Activated CD8-positive, alpha-beta memory T cell treated with anti-CD3 and anti-CD28 coated beads, Interleukin-2, amount 50 U/mL, for 48 hours (primary cell): ENCODE measurements around the gene STAT5B.
"Not testable (repeated sequence)": the region's sequence is repeated elsewhere in the genome, so short reads cannot be mapped to it uniquely, and the experiment has no call there.

ENCODE experiments used
- DNase-seq: peaks from one replicate; pipeline ENCODE4 v3.0.0-alpha.2; 2020

Gene STAT5B

GRCh38 chr17:42227849-42228700 is 48.1 kb downstream of the STAT5B start:
- DNase-seq = no peak

- DNase-seq = no peak
These were observed 50.5 kb downstream of the STAT5B start for GRCh38 chr17:42225646-42226045.

GRCh38 chr17:42224651-42225050 is 51.5 kb downstream of the STAT5B start:
- DNase-seq = no peak

GRCh38 chr17:42221886-42222745 is 54.1 kb downstream of the STAT5B start:
- peak; percentile 67 for DNase-seq

GRCh38 chr17:42219280-42219679 is 56.9 kb downstream of the STAT5B start:
- DNase-seq = not testable (repeated sequence)

- DNase-seq = no peak
These were observed 62.0 kb downstream of the STAT5B start for GRCh38 chr17:42214156-42214555.

GRCh38 chr17:42212382-42212781 is 63.8 kb downstream of the STAT5B start:
- DNase-seq = no peak

- DNase-seq = not testable (repeated sequence)
These were observed 64.3 kb downstream of the STAT5B start for GRCh38 chr17:42211921-42212341.

- DNase-seq = no peak
These were observed 66.1 kb downstream of the STAT5B start for GRCh38 chr17:42210046-42210445.

GRCh38 chr17:42206153-42206612 is 70.0 kb downstream of the STAT5B start:
- not testable (repeated sequence) for DNase-seq

GRCh38 chr17:42203354-42203753 is 72.8 kb downstream of the STAT5B start:
- DNase-seq = no peak

GRCh38 chr17:42202696-42203095 is 73.5 kb downstream of the STAT5B start:
- no peak for DNase-seq

- DNase-seq = no peak
These were observed 74.0 kb downstream of the STAT5B start for GRCh38 chr17:42202159-42202558.

GRCh38 chr17:42201458-42201772 is 74.8 kb downstream of the STAT5B start:
- no peak for DNase-seq

- DNase-seq = no peak
These were observed 75.3 kb downstream of the STAT5B start for GRCh38 chr17:42200706-42201457.

- DNase-seq = no peak
These were observed 76.7 kb downstream of the STAT5B start for GRCh38 chr17:42199416-42200011.

GRCh38 chr17:42198897-42199296 is 77.3 kb downstream of the STAT5B start:
- no peak for DNase-seq

GRCh38 chr17:42197564-42198156 is 78.5 kb downstream of the STAT5B start:
- no peak for DNase-seq

GRCh38 chr17:42193969-42194899 is 82.0 kb downstream of the STAT5B start, which contains the start of gene GHDC:
GHDC (minus strand) TSS chr17:42194494; CDS start chr17:42193581, 913 bp downstream.
- peak; percentile 88 for DNase-seq

- no peak for DNase-seq
These were observed 82.8 kb downstream of the STAT5B start for GRCh38 chr17:42193216-42193968.
